Measurements from ENCODE around the gene ASTL.

Gene ASTL

DNA sequence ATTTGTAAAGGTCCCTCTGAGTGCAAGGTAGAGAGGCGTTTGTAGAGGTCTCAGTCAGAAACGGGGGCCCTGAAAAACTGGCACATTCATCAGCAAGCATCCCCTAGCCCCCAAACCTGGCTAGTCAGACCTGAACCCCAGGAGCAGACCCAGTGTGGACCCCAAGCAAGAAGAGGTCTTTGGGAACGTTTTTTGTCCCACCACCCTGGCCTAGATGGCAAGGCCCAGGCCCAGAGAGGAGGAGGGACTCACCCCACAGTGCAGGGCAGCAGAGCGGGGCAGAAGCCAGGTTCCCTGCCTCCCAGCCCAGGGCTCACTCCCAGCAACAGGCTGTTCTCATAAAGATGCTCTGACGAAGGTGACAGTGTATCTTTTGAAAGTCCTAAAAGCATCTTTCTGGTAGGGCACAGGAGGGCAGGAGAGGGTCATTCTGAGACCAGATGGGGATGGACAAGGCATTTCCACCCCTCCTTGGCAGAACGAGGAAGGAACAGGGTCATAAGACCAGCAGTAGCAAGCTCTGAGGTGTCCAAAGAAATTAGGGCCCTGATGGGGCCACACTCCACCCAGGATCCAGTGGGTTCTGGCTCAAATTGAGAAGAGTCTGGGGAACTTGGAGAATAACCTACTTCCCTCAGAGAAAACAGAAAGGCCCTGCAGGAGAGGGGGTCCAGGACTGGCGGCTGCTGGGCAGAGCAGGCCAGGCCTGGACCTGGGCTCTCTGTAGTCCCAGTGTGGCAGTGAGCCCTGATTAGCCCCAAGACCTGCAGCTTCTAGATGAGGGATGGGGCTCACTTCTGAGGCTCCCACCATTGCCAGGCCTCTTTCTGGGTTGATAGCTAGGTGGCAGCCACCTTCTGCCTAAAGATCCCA, 40.1 kb downstream of the ASTL start:
- no peak for DNase-seq (ENCODE audit: low read depth)
- TF ChIP-seq, protein P1, sequence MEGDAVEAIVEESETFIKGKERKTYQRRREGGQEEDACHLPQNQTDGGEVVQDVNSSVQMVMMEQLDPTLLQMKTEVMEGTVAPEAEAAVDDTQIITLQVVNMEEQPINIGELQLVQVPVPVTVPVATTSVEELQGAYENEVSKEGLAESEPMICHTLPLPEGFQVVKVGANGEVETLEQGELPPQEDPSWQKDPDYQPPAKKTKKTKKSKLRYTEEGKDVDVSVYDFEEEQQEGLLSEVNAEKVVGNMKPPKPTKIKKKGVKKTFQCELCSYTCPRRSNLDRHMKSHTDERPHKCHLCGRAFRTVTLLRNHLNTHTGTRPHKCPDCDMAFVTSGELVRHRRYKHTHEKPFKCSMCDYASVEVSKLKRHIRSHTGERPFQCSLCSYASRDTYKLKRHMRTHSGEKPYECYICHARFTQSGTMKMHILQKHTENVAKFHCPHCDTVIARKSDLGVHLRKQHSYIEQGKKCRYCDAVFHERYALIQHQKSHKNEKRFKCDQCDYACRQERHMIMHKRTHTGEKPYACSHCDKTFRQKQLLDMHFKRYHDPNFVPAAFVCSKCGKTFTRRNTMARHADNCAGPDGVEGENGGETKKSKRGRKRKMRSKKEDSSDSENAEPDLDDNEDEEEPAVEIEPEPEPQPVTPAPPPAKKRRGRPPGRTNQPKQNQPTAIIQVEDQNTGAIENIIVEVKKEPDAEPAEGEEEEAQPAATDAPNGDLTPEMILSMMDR (IDR thresholded peaks at IDR 0.05; ENCODE audit: control insufficient read depth, extremely low read depth, insufficient read depth) = no peak
- H3K4me3 ChIP-seq (ENCODE audit: low read depth, low read length) = no peak overlapping the region

DNA sequence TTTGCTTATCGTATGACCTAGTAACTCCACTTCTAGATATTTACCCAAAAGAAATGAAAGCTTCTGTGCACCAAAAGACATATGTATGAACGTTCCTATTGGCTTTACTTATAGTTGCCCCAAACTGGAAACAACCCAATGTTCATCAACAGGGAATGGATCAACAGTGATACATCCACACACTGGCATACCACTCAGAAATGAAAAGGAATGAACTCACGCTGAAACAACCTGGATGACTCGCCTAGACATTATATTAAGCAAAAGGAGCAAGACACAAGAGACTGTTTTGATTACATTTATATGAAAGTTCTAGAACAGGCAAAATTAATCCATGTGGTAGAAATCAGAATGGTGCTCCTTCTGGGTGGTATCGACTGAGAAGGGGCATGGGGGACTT, 40.9 kb downstream of the ASTL start:
- TF ChIP-seq, protein P1 (IDR thresholded peaks at IDR 0.05; ENCODE audit: control insufficient read depth, extremely low read depth, insufficient read depth) = no peak
- H3K4me3 ChIP-seq (ENCODE audit: low read depth, low read length) = no peak overlapping the region
- DNase-seq (ENCODE audit: low read depth) = no peak

DNA sequence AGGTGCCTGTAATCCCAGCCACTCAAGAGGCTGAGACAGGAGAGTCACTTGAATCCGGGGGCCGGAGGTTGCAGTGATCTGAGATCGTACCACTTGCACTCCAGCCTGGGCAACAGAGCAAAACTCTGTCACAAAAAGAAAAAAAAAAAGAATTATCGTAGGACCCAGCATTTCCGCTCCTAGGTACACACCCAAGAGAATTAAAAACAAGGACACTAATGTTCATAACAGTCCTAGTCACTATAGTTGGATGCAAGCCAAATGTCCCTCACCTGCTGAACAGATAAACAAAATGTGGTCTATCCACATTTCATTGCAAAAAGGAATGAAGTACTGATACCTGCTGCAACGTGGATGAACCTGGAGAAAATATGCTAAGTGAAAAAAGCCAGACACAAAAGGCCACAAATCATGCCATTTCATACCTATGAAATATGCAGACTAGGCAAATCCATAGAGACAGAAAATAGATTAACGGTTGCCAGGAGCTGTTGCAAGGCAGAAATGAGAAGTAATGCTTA, 43.1 kb downstream of the ASTL start:
- TF ChIP-seq, protein P1 (IDR thresholded peaks at IDR 0.05; ENCODE audit: control insufficient read depth, extremely low read depth, insufficient read depth) = no peak
- no peak overlapping the region for H3K4me3 ChIP-seq (ENCODE audit: low read depth, low read length)
- DNase-seq (ENCODE audit: low read depth) = no peak

DNA sequence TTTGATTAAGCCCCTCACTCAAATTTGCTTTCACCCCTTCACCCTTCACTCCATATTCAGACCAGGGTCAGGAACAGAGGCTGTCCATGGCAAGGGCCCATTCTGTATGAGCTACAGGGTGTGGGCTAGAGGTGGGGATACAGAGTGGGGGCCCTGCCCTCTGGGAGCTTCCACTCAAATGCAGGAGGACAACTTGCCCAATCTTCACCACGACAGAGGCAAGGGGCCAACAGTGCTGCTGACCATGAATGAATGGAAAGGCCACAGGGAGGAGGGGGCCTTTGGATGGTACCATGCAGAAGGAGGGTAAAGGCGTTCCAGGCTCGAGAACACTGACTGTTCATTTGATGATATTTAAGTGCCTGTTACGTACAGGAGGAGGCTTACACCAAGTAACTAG, 44.8 kb downstream of the ASTL start:
- TF ChIP-seq, protein P1 (IDR thresholded peaks at IDR 0.05; ENCODE audit: control insufficient read depth, extremely low read depth, insufficient read depth) = no peak
- no peak for DNase-seq (ENCODE audit: low read depth)
- no peak overlapping the region for H3K4me3 ChIP-seq (ENCODE audit: low read depth, low read length)

DNA sequence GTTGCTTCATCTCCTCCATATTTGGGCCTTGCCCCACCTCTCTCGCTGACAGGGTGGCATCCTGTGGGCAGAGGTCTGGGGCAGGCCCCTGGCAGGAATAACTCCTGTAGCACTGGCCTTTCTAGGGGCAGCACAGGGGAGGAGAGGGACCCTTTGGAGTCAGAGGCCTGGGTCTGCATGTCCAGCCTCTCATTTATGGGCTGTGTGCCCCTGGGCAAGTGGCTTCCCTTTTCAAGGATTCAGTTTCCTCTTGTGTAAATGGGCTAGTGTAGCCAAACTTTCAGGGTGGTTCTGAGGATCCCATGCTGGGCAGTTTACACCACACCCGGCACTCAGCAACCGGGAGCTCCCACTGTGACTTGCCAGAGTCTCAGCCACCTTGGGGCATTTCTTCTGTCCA, 45.4 kb downstream of the ASTL start:
- no peak for DNase-seq (ENCODE audit: low read depth)
- TF ChIP-seq, protein P1 (IDR thresholded peaks at IDR 0.05; ENCODE audit: control insufficient read depth, extremely low read depth, insufficient read depth) = no peak
- no peak overlapping the region for H3K4me3 ChIP-seq (ENCODE audit: low read depth, low read length)

DNA sequence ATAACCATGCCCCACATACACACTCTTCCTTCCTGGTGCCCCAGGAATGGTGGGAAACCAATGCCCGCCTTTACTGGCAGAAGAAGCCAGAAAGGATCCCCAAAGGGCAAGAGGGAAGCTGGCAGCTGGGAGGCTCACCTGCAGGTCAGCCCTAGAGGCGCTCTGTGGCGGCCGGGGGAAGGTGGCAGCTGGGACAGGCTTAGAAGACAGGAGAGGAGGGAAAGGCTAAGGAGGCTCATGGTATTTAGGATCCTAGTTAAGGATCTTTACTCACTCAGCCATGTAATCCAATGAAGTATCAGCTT, 45.8 kb downstream of the ASTL start:
- H3K4me3 ChIP-seq (ENCODE audit: low read depth, low read length) = no peak overlapping the region
- TF ChIP-seq, protein P1 (IDR thresholded peaks at IDR 0.05; ENCODE audit: control insufficient read depth, extremely low read depth, insufficient read depth) = no peak
- DNase-seq (ENCODE audit: low read depth) = no peak

Measured in LNCaP clone FGC (cell line).